IPS DF 4.7 (cell line): ENCODE measurements around the gene MAPT.
"Not testable (repeated sequence)": the region's sequence is repeated elsewhere in the genome, so short reads cannot be mapped to it uniquely, and the experiment has no call there.

Source experiments
- DNase-seq: peaks from one replicate; pipeline ENCODE4 v3.0.0-alpha.2; 2013; ENCODE audit warnings: low spot score; ENCODE audit errors: extremely low read depth

MAPT gene

DNA sequence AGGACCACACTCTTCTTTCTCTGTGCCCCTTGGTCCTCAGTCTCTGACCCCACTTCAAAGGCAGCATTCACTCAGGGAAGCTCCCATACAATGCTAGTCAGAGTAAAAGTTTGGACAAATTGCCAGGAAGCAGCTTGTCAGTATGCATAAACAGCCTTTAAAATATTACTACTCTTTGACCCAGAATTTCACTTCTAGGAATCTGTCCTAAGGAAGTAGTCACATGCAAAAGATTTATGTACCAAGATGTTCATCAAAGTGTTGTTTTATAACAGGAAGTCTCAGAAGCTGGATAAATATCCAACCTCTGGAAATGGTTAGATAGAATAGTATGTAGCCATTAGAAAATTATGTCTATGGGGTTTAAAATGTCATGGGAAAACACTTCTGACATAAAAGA is 31.0 kb downstream of the MAPT start:
- no peak for DNase-seq

DNA sequence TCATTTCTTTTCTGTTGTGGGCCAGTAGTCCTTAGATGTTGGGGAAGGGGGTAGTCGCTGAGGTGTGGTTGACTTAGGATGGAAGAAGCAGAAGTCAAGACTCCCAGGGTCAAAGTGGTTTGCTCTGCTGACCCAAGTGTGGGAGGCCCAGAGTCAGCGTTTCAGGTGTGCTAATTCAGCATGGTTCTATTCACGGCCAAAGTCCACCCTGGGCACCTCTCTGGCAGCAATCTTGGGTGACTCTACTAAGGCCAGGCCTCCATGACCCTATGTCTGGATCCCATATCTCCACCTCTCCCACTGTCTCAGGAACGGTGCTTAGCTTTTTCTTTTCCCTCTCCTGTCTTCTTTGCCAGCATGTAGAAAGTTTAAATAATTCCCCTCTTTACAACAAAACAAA is 32.9 kb downstream of the MAPT start:
- DNase-seq: no peak

DNA sequence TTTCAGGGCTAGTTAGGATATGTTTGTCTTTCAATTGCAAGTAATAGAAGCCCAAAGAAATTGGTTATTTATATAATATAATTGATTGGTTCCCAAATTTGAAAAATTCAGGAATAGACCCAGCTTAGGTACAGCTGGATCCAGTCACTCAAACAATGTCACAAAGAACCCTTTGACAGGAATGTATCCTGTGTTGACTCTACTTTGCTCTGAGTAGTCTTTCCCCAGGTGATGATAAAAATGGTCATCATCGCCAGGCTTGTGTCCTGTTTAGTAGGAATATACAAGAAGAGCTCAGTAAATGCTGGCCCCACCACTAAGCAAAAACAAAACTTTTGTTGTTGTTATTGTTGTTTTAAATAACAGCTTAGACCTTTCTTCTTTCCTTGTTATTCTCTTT is 35.0 kb downstream of the MAPT start:
- DNase-seq: no peak

DNA sequence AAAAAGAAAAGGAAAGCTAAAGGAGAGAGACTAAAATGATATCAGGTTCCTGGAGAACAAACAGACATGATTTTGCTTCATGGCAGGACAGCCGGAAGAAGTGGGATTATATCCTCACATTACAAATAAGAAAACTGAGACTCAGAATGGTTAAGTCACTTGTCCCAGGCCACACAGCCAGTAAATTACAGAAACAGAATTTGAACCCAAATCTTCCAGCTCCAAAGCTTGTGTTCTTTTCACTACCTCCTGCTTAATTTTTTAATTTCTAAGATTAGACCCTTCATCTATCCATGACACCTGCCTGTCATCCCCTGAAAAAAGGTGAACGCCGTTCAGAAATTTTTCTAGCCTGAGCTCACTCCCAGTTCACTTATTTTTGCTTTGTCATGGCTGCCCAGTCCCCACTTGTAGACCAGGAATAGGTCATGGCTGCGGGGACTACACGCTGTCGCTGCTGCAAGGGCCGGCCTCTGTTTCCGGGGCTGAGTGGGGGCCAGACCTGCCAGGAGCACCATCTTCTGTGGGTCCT is 36.1 kb downstream of the MAPT start:
- no peak for DNase-seq

DNA sequence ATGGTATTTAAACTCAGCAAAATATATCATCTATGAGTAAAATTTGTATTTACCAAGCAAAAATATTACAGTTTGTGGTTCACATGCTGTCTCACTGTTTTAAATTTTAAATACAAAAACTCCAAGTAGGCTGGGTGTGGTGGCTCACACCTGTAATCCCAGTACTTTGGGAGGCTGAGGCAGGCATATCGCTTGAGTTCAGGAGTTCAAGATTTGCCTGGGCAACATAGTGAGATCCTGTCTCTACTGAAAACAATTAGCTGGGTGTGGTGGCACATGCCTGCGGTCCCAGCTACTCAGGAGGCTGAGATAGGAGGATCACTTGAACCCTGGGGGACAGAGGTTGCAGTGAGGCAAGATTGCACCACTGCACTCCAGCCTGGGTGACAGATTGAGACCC is 37.3 kb downstream of the MAPT start:
- no peak for DNase-seq

DNA sequence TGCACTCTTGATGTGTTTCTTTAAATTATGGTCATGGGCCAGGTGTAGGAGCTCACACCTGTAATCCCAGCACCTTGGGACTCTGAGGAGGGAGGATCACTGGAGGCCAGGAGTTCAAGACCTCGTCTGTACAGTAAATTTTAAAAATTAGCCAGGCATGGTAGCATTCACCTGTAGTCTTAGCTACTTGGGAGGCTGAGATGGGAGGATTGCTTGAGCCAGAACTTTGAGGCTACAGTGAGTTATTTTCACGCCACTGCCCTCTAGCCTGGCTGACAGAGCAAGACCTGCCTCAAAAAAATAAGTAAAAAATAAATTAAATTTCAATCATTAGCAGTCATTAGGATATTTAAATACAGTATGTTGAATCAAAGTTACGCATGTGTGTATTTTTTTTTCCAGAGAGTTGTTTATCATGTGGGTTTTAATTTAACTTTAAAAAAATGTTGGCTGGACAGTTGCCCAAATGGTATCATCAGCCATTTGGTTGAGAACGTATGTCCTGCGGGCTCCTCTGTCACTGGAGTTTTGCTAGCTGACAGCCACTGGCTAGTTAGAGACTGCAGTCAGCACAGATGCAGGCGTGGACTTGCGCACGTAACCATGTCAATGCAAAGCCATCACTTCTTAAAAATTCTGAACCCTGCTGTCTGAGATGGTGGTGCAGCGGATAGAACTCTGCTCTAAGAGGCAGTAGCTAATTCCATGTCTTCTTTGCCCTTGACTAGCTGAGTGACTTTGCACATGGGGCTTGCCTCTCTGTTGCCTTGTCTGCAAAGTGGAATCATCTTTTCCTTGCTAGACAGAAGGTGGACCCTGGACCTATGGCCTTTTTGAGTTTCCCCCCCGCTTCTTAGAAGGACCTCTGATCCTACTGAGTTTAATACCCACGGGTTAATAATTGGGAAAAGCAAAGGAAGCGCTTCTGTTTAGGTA is 40.0 kb downstream of the MAPT start:
- DNase-seq: no peak

DNA sequence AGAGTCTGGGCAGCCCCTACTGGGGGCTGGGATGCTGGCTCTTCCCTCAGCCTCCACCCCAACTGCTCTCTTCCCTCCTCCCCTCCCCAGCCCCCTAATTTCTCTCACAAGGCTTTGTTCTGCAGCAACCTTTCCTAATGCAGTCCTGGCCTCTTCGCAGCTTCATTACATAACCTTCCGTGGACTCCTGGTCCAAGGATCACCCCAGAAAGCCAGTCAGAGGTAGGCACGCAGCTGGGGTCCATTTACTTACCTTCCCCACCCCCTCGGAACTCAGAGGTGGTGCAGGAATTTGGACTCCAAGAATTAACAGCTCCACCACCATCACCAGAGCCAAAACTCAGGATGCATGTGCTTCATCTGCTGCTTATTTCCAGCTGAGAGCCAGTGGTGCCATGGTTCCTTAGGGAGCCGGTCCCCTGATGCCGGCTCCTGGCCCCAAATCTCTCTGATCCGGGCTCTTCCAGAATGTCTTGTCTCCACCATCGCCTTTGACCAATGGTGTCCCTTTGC is 40.9 kb downstream of the MAPT start:
- no peak for DNase-seq

DNA sequence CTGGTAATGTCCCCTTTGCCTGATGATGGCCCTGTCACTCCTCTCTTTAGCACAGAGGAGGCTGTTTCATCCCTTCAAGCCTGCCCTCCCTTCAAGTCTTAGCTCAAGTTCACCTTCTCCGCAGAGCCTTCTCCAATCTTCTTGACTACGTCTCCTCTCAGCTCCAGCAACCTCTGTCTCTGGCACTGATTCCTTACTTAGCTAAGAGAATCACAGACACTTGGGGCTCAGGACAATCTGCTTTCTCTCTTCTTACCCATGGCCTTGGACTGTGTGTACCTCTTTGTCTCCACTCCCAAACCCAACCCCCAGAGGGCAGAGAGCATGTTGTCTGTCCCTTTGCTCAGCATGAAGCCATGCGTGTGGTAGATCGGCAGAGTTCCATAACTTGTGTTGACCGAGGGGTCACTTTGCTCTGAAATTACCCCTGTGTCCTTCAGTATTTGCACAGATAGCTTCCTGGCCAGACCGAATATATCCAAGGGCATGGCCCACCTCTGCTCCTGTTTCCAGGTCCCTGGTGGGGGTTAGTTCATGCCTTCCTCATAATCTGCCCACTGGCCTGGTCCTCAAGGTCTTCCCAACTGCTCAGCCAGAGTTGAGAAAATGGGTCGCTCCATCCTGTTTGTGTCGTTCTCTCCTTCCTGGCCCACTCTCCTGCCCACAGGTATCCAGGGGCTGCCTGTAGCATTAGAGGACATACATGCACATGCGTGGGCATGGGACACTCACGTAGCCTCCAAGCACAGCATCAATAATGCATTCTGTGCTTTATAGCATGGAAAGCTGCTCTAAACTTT is 41.6 kb downstream of the MAPT start:
- DNase-seq: no peak

DNA sequence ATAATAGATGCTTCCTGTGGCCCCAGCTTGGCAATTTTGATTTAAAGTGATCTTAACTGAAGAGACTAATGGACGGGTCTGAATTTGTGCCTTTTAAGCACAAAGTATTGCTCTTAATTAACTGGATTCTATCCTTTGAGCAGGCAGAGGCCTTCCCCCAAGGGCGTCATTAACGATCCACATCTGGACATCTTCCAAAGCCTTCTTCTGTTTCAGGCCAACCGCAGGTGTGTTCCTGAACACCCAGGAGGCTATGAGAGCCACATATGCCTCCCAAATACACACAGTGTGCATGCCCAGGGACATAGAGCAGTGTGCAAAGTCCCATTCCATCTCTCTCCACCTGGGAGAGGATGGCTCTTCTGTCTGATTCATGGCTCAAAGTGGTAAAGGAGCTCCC is 42.3 kb downstream of the MAPT start:
- no peak for DNase-seq

DNA sequence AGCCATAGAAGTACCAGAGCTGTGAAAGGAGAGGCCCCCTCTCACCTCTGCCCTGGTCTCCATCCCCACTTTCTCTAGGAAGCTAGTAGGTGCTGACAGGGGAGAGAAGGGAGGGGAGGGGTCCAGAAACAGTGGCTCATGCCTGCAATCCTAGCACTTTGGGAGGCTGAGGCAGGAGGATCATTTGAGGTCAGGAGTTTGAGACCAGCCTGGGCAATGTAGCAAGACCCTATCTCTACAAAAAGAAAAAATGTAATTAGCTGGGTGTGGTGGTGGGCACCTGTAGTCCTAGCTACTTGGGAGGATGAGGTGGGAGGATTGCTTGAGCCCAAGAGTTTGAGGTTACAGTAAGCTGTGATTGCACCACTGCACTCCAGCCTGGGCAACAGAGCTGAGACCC is 42.8 kb downstream of the MAPT start:
- not testable (repeated sequence) for DNase-seq

DNA sequence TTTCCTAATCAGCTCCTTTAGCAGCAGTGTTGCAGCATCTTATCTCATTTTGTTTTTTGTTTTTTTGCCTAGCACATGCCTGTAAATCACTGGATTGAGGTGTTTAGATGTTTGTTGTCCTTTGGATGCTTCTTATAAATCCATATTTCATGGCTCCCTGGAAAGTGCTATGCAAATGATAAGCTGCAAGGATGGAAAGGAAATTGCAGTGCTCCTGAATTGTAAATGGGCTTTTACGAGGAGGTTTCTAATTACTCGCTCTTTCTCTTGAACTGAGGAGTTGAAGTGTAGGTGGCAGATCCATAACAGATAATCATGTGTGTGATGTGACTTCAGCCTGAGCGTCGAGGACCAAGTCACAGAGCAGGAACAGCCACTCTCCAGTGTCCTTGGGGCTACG is 45.0 kb downstream of the MAPT start:
- no peak for DNase-seq

DNA sequence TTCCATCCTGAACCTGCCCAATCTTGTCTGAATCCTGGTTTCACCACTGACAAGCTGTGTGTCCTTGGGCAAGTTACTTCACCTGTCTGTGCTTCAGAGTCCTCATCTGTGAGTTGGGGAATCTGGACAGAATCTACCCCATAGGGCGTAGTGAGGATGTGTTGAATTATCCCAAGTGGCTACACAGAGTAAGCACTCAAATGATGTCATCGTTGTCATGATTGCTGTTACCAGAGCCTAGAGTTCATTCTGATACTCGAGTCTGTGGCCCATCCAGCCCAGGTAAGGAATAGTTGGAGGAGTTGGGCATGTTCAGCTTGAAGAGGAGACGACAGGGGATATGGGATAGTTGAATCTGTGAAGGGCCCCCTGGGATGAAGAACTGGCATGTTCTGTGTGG is 45.9 kb downstream of the MAPT start:
- no peak for DNase-seq

DNA sequence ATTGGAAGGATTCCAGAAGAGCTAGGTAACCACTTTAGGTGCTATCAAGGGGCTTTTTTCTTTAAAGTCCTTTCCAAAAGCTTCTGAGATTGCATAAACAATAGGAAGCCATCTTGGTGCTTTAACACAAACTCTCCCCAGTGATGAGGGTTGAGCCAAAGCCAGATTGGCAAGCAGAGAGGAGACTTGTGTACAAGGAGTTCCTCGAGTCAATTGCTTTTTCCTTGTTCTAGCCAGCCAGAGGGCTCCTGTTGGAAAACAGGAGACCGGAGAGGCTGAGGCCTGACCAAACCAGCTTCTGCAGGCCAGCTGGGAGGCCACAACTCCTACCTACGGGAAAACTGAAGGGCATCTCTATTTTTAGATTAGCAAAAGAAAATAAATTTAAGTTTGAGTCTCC is 46.5 kb downstream of the MAPT start:
- no peak for DNase-seq

DNA sequence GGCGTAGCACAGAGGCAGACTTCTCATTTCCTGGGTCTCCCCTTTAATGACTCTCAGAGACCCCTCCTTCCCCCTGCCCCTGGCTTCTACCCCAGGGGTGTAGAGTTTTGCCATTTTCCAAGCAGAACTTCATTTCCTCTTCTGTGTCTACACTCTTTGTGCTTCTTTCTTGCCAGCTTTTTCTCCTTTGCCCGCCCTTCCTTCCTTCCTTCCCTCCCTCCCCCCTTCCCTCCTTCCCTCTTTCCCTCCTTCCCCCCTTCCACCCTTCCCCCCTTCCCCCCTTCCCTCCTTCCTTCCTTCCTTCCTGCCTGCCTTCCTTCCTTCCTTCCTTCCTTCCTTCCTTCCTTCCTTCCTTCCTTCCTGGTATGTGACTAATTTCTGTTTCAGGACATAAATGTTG is 47.0 kb downstream of the MAPT start:
- DNase-seq: no peak

DNA sequence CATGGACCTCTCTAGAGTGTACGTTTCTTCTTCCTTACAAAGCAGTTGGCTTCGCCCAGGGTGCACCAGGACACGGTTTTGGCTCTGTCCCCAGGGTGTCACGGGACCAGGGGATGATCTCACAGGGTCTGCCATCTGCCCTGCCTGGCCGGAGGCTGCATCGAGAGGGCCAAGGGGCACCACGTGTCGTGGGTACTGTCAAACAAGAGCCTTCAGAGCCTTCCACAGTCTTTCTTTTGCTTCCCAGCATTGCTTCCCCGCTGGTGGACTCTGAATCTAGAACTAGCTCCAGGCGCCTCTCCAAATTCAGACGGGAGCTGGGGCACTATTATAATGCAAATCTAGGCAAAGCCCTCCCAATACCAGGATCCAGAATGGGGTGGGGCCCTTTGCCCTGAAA is 47.9 kb downstream of the MAPT start:
- DNase-seq: no peak

DNA sequence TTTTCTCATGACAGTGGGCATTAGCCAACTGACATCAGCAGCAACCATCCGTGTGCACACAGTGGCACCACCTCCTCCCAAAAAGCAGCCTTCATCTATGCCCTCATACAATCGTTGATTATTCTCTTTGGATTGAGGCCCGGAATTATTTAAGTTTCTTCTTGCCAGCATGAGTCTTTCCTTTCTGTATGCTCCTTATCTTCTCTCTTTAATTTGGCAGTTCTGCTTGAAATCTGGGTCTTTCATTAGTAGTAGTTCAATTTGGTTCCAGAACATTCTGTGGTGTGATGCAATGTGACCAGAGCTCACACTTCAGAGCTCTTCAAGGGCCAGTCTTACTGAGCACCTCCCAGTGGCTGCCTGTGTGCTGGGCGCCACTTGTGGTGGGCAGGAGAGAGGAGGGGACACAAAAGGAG is 52.5 kb downstream of the MAPT start:
- DNase-seq: no peak

DNA sequence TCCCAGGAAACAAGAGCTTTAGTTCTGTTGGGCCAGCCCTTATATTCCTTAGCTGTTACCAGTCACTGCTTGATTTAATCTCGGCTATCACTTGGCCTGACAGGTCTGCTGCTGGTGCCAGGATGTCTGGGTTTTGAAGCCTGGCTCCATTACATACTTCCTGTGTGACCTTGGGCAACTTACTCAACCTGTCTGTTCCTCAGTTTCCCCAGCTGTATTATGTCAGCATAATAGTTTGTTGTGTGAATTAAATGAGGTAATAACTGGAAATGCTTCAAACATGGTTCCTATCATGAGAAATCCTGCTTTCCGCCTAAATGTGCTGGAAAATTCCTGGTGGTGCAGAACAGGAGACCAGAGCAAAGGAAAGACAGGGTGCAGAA is 54.1 kb downstream of the MAPT start:
- DNase-seq: no peak

DNA sequence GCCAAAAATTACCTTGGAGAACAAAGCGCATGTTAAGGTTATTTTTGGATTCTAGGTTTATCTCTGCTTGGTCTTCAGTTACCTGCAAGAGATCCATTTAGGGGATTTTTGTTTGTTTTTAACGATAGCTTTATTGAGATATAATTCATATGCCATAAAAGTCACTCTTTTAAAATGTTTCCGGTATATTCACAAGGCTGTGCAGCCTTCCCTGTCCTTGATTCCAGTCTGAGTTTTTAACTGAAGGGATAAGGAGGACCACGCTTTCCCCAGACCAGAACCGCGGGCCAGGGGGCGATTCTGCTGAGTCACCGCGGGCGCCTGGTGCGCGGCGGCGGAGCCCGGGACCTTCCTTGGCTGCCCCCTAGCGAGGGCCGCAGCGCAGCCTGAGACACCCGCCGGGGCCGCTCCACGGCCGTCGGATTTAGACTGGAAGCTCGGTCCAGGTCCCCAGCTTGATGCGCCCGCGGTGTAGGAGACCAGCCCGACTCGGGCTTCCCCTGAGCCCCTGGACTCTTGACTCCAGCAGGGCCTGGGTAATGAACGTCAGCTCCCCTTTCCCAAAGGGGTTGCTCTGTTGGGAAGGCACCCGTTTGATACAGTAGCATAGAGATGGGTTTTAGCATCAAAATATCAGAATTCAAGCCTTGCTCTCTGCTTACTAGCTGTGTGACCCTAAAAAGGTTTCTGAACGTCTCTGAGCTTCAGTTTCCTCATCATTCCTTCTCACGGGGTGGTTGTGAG is 54.7 kb downstream of the MAPT start:
- DNase-seq: no peak

DNA sequence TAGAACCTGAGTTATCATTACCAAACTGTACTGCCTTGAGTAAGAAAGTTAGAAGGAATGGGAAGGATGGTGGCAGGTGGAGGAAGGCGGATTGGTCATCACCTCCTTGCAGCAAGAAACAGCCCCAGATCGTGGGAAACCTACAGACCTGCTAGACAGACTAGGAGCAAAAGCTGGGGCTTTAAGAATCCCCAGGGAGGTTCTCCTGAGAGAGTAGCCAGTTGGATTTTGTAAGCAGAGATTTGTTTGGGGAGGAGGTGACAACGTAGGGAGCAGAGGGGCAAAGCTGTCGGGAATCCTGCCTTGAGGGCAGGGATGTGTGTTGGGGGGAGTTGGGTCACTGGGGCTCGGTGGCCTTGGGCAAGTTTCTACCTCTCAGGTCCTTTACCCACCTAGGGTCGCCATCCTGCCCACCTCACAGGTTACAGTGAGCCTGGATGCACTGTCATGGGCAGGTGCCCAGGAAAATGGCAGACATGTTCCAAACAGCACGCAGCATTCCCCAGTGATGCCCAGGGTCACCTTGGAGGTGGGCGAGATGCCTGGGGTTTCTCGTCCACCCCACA is 55.5 kb downstream of the MAPT start:
- DNase-seq: no peak

DNA sequence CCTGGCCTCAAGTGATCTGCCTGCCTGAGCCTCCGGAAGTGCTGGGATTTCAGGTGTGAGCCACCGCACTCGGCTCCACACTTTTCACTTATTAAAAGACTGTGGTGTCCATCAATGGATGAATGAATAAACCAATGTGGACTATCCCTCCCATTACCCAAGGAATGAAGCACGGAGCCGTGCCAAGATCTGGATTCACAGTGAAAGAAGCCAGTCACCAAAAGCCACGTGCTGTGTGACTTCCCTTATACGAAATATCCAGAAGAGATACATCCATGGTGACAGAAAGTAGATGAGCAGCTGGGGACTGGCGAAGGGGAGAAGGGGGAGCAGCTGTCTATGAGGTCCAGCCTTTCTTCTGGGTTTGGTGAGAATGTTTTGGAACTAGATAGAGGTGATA is 56.5 kb downstream of the MAPT start:
- no peak for DNase-seq

DNA sequence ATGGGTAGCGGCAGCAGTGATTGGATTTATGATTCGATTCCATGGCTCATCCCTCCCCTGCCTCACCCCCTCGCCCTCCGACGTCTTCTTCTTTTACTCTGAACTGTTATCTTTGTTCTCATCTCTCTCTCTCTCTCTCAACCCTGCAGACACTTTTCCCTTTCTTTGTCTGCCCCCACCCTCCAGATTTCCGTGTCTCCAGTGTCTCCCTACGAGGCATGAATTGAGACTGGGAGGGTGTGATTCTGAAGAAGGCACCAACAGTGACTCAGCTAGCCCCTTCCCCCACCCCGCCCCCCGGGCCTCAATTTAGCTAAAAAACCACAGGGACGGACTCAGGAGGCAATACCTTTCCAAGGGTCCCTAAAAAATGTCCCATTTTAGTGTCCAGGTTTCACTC is 57.0 kb downstream of the MAPT start:
- DNase-seq: no peak
